Adipose tissue (tissue), 3 donors: Measurements from ENCODE around the gene KRT2. TPM values are rescaled to one million over a fixed set of nuclear protein-coding genes. Genes with fewer than 3 reads are reported as not detected.

Source experiments
- H3K27ac ChIP-seq: one replicate; pipeline ENCODE4 v1.5.1; 2013; ENCODE audit warnings: low read depth, low read length
- WGBS, 3 donors: extraction: QIAGEN DNeasy Blood & Tissue Kit; methylation state at CpG; one replicate each; pipeline ENCODE4 v1.1.7; 2013; 5-methylcytosine and 5-hydroxymethylcytosine counted together
- polyA plus RNA-seq, 3 donors: library from polyadenylated mRNA; stranded (reverse); fragments of 200-250 nt; gene quantifications; one replicate each; pipeline ENCODE4 v1.2.3, GENCODE V29; 2013
- donor health status: healthy with polysubstance abuse.
- donor health status: Bipolar disorder and iron deficiency.
- donor health status: healthy.

Gene KRT2
- not detected for polyA plus RNA-seq

GRCh38 chr12:52651726-52652261, at the start of gene KRT2:
Gene KRT2, minus strand, starts transcription at chr12:52652211. Its CDS starts 69 bp downstream, at chr12:52652142.
- WGBS, 3 donors: 91 to 97% (median 97%) methylated on average over 16 of the region's 16 CpGs
- H3K27ac ChIP-seq: no peak within 1 kb of the TSS

GRCh38 chr12:52701281-52701680, 49.3 kb upstream of the KRT2 start:
- WGBS, 3 donors: 80 to 85% (median 85%) methylated on average over 12 of the region's 12 CpGs
- no peak overlapping the region for H3K27ac ChIP-seq

GRCh38 chr12:52699960-52700359, 47.9 kb upstream of the KRT2 start:
- H3K27ac ChIP-seq: no peak overlapping the region
- 48 to 60% (median 57%) methylated on average over 2 of the region's 2 CpGs for WGBS, 3 donors

- H3K27ac ChIP-seq: no peak overlapping the region
- 66 to 87% (median 82%) methylated on average over 2 of the region's 2 CpGs for WGBS, 3 donors
These were observed 47.4 kb upstream of the KRT2 start for GRCh38 chr12:52699373-52699772.

- WGBS, 3 donors: 36 to 66% (median 58%) methylated on average over 11 of the region's 11 CpGs
These were observed 46.8 kb upstream of the KRT2 start for GRCh38 chr12:52698651-52699340.

GRCh38 chr12:52697058-52697582, 45.1 kb upstream of the KRT2 start:
- WGBS, 3 donors: 55 to 73% (median 70%) methylated on average over 2 of the region's 2 CpGs
- H3K27ac ChIP-seq: no peak overlapping the region

More at GRCh38 chr12:52698651-52699340, 46.8 kb upstream of the KRT2 start:
- no peak overlapping the region for H3K27ac ChIP-seq

GRCh38 chr12:52696588-52696987, 44.6 kb upstream of the KRT2 start:
- H3K27ac ChIP-seq: no peak overlapping the region
- 52 to 68% (median 66%) methylated on average over 3 of the region's 3 CpGs for WGBS, 3 donors

- 64 to 89% (median 86%) methylated on average over 3 of the region's 3 CpGs for WGBS, 3 donors
- no peak overlapping the region for H3K27ac ChIP-seq
These were observed 43.0 kb upstream of the KRT2 start for GRCh38 chr12:52695039-52695438.

- H3K27ac ChIP-seq: no peak overlapping the region
- 83 to 92% (median 84%) methylated on average over 6 of the region's 6 CpGs for WGBS, 3 donors
These were observed 42.1 kb upstream of the KRT2 start for GRCh38 chr12:52694151-52694550.

- 52 to 58% (median 56%) methylated on average over 5 of the region's 5 CpGs for WGBS, 3 donors
- no peak overlapping the region for H3K27ac ChIP-seq
These were observed 41.2 kb upstream of the KRT2 start for GRCh38 chr12:52693261-52693660.

GRCh38 chr12:52692254-52692653, 40.2 kb upstream of the KRT2 start:
- H3K27ac ChIP-seq: no peak overlapping the region
- 65 to 84% (median 76%) methylated on average over 8 of the region's 8 CpGs for WGBS, 3 donors

- WGBS, 3 donors: 55 to 62% (median 60%) methylated on average over 2 of the region's 2 CpGs
- no peak overlapping the region for H3K27ac ChIP-seq
These were observed 39.8 kb upstream of the KRT2 start for GRCh38 chr12:52691841-52692150.

GRCh38 chr12:52691076-52691840, 39.2 kb upstream of the KRT2 start:
- no peak overlapping the region for H3K27ac ChIP-seq
- WGBS, 3 donors: 4 to 5% (median 5%) methylated on average over 38 to 45 of the region's 45 CpGs

GRCh38 chr12:52690351-52691075, 38.5 kb upstream of the KRT2 start:
- no peak overlapping the region for H3K27ac ChIP-seq
- WGBS, 3 donors: 54 to 72% (median 65%) methylated on average over 8 of the region's 8 CpGs

- H3K27ac ChIP-seq: no peak overlapping the region
- WGBS, 3 donors: 75 to 85% (median 78%) methylated on average over 1 of the region's 1 CpG
These were observed 37.9 kb upstream of the KRT2 start for GRCh38 chr12:52689936-52690335.

GRCh38 chr12:52689239-52689638, 37.2 kb upstream of the KRT2 start:
- no peak overlapping the region for H3K27ac ChIP-seq

- H3K27ac ChIP-seq: no peak overlapping the region
- WGBS, 3 donors: 66 to 75% (median 68%) methylated on average over 2 of the region's 2 CpGs
These were observed 36.5 kb upstream of the KRT2 start for GRCh38 chr12:52688481-52688880.

GRCh38 chr12:52687497-52688385, 35.7 kb upstream of the KRT2 start:
- WGBS, 3 donors: 64 to 81% (median 74%) methylated on average over 8 of the region's 8 CpGs
- no peak overlapping the region for H3K27ac ChIP-seq
